Measurements from ENCODE around the gene USP11. TPM values are rescaled to one million over a fixed set of nuclear protein-coding genes. Genes with fewer than 3 reads are reported as not detected.
"Not testable (repeated sequence)": the region's sequence is repeated elsewhere in the genome, so short reads cannot be mapped to it uniquely, and the experiment has no call there.

The USP11 gene
- total RNA-seq, 1 experiment from 2014 or later, result 41.3 TPM

- DNase-seq (ENCODE audit: low read depth), result no peak
These were observed 12.3 kb downstream of the USP11 start for GRCh38 chrX:47245156-47245555.

GRCh38 chrX:47247206-47247998, 14.6 kb downstream of the USP11 start:
- peak; percentile 87 for DNase-seq (ENCODE audit: low read depth)

GRCh38 chrX:47247999-47248320, 15.2 kb downstream of the USP11 start:
- no peak for DNase-seq (ENCODE audit: low read depth)

GRCh38 chrX:47248576-47248975, 15.8 kb downstream of the USP11 start:
- DNase-seq (ENCODE audit: low read depth), result no peak

GRCh38 chrX:47250017-47250347, 17.2 kb downstream of the USP11 start:
- DNase-seq (ENCODE audit: low read depth), result no peak

- DNase-seq (ENCODE audit: low read depth), result not testable (repeated sequence)
These were observed 24.8 kb downstream of the USP11 start for GRCh38 chrX:47257620-47258019.

GRCh38 chrX:47264483-47265173, 31.8 kb downstream of the USP11 start:
- peak; percentile 35 for DNase-seq (ENCODE audit: low read depth)

- no peak for DNase-seq (ENCODE audit: low read depth)
These were observed 33.8 kb downstream of the USP11 start for GRCh38 chrX:47266643-47267042.

GRCh38 chrX:47272013-47272408, 39.2 kb downstream of the USP11 start:
- no peak for DNase-seq (ENCODE audit: low read depth)

GRCh38 chrX:47273011-47273730, 40.4 kb downstream of the USP11 start:
- no peak for DNase-seq (ENCODE audit: low read depth)

- peak; percentile 15 for DNase-seq (ENCODE audit: low read depth)
These were observed 45.9 kb downstream of the USP11 start for GRCh38 chrX:47278691-47279090.

- peak; percentile 41 for DNase-seq (ENCODE audit: low read depth)
These were observed 50.4 kb downstream of the USP11 start for GRCh38 chrX:47283015-47283771.

GRCh38 chrX:47284616-47285015, 51.8 kb downstream of the USP11 start:
- DNase-seq (ENCODE audit: low read depth), result not testable (repeated sequence)

GRCh38 chrX:47285836-47286320, 53.1 kb downstream of the USP11 start:
- DNase-seq (ENCODE audit: low read depth), result no peak

GRCh38 chrX:47293106-47293505, 60.3 kb downstream of the USP11 start:
- no peak for DNase-seq (ENCODE audit: low read depth)

GRCh38 chrX:47296766-47297365, 64.1 kb downstream of the USP11 start:
- no peak for DNase-seq (ENCODE audit: low read depth)

- DNase-seq (ENCODE audit: low read depth), result no peak
These were observed 65.1 kb downstream of the USP11 start for GRCh38 chrX:47297874-47298273.

Measured in Daoy (cell line).